NCI-H2227 treated with DMSO at 0.1 percent for 48 hours (cell line): ENCODE results near the gene DBH.

Experiments
- DNase-seq: peaks from one replicate; lab custom pipeline; 2025; lab: John Stamatoyannopoulos, UW

The DBH gene

GRCh38 chr9:133701981-133702797 lies 66.0 kb downstream of the DBH start:
- DNase-seq: no peak

- DNase-seq: no peak
Measured at GRCh38 chr9:133702798-133703590, 66.8 kb downstream of the DBH start.

- DNase-seq: no peak
Measured at GRCh38 chr9:133703591-133704399, 67.6 kb downstream of the DBH start.

DNA sequence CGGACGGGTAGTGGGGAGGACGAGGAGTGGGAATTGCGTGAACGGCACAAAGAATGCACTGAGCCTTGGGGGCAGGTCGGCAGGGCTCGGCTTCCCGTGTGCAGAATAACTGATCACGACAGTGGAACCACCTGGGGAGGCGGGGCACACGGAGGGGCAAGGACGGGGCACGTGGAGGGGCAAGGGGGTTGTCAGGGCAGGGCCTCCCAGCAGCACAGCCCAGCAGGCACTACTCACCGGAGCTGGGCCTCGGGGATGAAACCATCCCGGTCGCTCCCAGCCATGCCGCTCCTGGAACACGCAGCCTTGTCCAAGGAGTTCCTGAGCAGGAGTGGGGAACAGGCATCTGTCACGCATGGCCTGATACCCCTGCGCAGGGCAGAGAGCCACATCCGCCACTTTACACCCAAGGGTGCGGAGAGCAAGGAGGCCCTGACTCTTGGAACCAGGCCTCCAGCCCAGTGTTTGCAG lies 68.6 kb downstream of the DBH start:
- no peak for DNase-seq

DNA sequence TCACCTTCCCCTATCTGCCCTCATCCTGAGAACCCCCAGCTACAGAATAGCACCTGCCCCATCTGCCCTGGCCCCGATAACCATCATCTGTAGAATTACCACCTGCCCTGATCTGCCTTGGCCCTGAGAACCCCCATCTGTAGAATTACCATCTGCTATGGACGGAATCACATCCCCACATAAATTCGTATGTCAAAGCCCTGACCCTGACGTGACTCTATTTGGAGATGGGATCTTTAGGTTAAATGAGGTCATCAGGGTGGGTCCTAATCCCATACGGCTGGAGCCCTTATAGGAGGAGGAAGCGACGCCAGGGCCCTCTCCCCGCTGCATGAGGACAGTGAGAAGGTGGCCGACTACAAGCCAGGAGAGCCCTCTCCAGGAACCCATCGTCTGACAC lies 69.4 kb downstream of the DBH start:
- DNase-seq: no peak

GRCh38 chr9:133706307-133707050 lies 70.3 kb downstream of the DBH start:
- DNase-seq: no peak

- DNase-seq: no peak
Measured at GRCh38 chr9:133707065-133707762, 71.1 kb downstream of the DBH start.

DNA sequence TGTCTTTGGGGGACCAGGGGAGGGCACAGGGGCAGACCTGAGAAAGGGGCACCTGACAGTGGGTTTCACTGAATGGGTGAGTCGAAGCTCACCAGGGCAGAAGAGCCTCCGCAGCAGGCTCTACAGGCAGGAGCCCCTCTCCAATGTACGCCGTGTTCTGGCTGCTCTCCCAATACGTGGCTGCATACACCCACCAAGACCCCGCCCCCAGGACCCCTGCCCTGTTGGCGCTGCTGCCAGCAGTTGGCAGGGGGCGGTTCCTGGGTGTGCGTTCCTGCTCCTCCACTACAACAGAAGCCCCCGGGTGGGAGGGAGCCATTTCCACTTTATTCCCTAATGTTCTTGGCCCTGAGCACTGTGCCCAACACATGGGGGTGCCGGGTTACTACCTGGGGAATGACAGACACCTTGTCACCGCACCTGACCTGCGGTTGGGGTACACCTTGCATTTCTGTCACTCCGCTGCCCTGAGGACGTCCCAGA lies 71.6 kb downstream of the DBH start:
- no peak for DNase-seq

GRCh38 chr9:133708246-133709014 lies 72.3 kb downstream of the DBH start:
- no peak for DNase-seq
